Measurements from ENCODE around the gene DNAJB6. TPM values are rescaled to one million over a fixed set of nuclear protein-coding genes. Genes with fewer than 3 reads are reported as not detected.

Gene DNAJB6
- total and polyA plus RNA-seq, 2 experiments from 2014 or later, result 92.2 to 110 TPM

GRCh38 chr7:157419035-157419293, 82.2 kb downstream of the DNAJB6 start:
- H3K9me2 ChIP-seq (replicated peaks; ENCODE audit: insufficient read depth), result no peaks in the 10 kb centered on the region
- H2AFZ ChIP-seq, result no peak overlapping the region
- H3K79me2 ChIP-seq, result no peaks in the 10 kb centered on the region
- TF ChIP-seq CTCF (IDR thresholded peaks at IDR 0.05; ENCODE audit: poor library complexity) (no peak), EZH2 (IDR thresholded peaks at IDR 0.05; ENCODE audit: borderline replicate concordance) (no peak), EZH2phosphoT487 (IDR thresholded peaks at IDR 0.05; ENCODE audit: low read depth, severe bottlenecking, unreplicated experiment) (no peak)
- H3K27ac ChIP-seq, result no peak overlapping the region
- no peaks in the 10 kb centered on the region for H3K4me1 ChIP-seq (ENCODE audit: insufficient read depth)
- H3K4me3 ChIP-seq, result no peak overlapping the region
- no peaks in the 10 kb centered on the region for H4K20me1 ChIP-seq (ENCODE audit: insufficient read depth, poor library complexity, severe bottlenecking)
- WGBS (ENCODE audit: low lambda C conversion rate, missing lambda C conversion rate), result 97% methylated on average over 6 of the region's 8 CpGs
- H3K36me3 ChIP-seq (replicated peaks; ENCODE audit: insufficient read depth, low read depth), result no peaks in the 10 kb centered on the region
- no peaks in the 10 kb centered on the region for H3K27me3 ChIP-seq
- H3K9me3 ChIP-seq (ENCODE audit: low read depth), result no peaks in the 10 kb centered on the region
- DNase-seq (ENCODE audit: low spot score), result no peak
- H3K4me2 ChIP-seq, result no peak overlapping the region

- no peak for TF ChIP-seq EZH2phosphoT487 (IDR thresholded peaks at IDR 0.05; ENCODE audit: low read depth, severe bottlenecking, unreplicated experiment)
- TF ChIP-seq EZH2 (IDR thresholded peaks at IDR 0.05; ENCODE audit: borderline replicate concordance), result no peak
- no peak for TF ChIP-seq CTCF (IDR thresholded peaks at IDR 0.05; ENCODE audit: poor library complexity)
- no peaks in the 10 kb centered on the region for H3K27me3 ChIP-seq
- no peak overlapping the region for H2AFZ ChIP-seq
- H3K4me1 ChIP-seq (ENCODE audit: insufficient read depth), result no peaks in the 10 kb centered on the region
- H3K4me2 ChIP-seq, result no peak overlapping the region
- no peaks in the 10 kb centered on the region for H3K9me2 ChIP-seq (replicated peaks; ENCODE audit: insufficient read depth)
- no peaks in the 10 kb centered on the region for H4K20me1 ChIP-seq (ENCODE audit: insufficient read depth, poor library complexity, severe bottlenecking)
- H3K9me3 ChIP-seq (ENCODE audit: low read depth), result no peaks in the 10 kb centered on the region
- H3K79me2 ChIP-seq, result no peaks in the 10 kb centered on the region
- H3K36me3 ChIP-seq (replicated peaks; ENCODE audit: insufficient read depth, low read depth), result no peaks in the 10 kb centered on the region
- no peak overlapping the region for H3K27ac ChIP-seq
- WGBS (ENCODE audit: low lambda C conversion rate, missing lambda C conversion rate), result 90% methylated on average over 18 of the region's 23 CpGs
- no peak for DNase-seq (ENCODE audit: low spot score)
- no peak overlapping the region for H3K4me3 ChIP-seq
These were observed 85.5 kb downstream of the DNAJB6 start for GRCh38 chr7:157422279-157422678.

- Histone ChIP-seq H3K9me3 (ENCODE audit: low read depth) (no peaks in the 10 kb centered on the region), H4K20me1 (ENCODE audit: insufficient read depth, poor library complexity, severe bottlenecking) (no peaks in the 10 kb centered on the region), H3K4me2 (no peak overlapping the region), H2AFZ (no peak overlapping the region), H3K36me3 (replicated peaks; ENCODE audit: insufficient read depth, low read depth) (no peaks in the 10 kb centered on the region), H3K4me1 (ENCODE audit: insufficient read depth) (no peaks in the 10 kb centered on the region), H3K27me3 (no peaks in the 10 kb centered on the region), H3K4me3 (no peak overlapping the region), H3K79me2 (no peaks in the 10 kb centered on the region), H3K9me2 (replicated peaks; ENCODE audit: insufficient read depth) (no peaks in the 10 kb centered on the region), H3K27ac (no peak overlapping the region)
- DNase-seq (ENCODE audit: low spot score), result no peak
- TF ChIP-seq EZH2 (IDR thresholded peaks at IDR 0.05; ENCODE audit: borderline replicate concordance), result no peak
- TF ChIP-seq CTCF (IDR thresholded peaks at IDR 0.05; ENCODE audit: poor library complexity), result no peak
- TF ChIP-seq EZH2phosphoT487 (IDR thresholded peaks at IDR 0.05; ENCODE audit: low read depth, severe bottlenecking, unreplicated experiment), result no peak
- 84% methylated on average over 12 of the region's 12 CpGs for WGBS (ENCODE audit: low lambda C conversion rate, missing lambda C conversion rate)
These were observed 86.5 kb downstream of the DNAJB6 start for GRCh38 chr7:157423348-157423747.

Measured in hepatocyte (in vitro differentiated cells).